ENCODE measurements around the gene CCDC122.

The CCDC122 gene

DNA sequence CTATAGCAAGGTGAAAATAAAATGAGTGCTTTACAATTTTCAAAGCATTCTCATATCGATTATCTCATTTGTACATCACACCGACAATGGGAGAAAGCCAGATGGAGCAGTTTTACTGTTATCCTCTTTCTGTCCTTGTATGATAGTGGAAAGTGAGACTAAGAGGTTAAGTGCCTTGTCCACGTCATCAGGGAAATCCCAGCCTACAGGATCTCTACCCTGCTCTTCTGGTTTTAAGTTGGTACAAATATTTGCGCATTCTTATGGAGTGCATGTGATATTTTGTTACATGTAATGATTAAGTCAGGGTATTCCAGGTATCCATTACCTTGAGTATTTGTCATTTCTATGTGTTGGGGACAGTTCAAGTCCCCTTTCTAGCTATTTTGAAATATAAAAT, 80.3 kb downstream of the CCDC122 start:
- DNase-seq = no peak

DNA sequence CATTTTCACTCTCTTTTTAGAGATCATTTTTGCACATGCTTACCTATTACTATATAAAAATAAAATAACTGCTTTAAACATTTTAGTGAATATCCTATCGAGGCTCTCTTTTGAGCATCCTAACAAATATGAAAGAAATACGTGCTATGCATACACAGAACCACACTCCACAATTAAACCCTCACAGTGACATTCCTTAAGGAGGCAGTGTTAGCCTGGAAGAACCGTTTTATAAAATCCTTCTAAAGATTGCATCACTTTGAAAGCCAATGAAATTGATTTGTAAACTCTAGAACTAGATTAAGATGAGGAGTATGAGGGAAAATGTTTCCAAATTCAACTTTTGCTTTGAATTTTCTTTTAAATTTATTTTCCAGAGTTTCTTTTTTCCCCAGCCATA, 81.7 kb downstream of the CCDC122 start:
- DNase-seq = no peak

DNA sequence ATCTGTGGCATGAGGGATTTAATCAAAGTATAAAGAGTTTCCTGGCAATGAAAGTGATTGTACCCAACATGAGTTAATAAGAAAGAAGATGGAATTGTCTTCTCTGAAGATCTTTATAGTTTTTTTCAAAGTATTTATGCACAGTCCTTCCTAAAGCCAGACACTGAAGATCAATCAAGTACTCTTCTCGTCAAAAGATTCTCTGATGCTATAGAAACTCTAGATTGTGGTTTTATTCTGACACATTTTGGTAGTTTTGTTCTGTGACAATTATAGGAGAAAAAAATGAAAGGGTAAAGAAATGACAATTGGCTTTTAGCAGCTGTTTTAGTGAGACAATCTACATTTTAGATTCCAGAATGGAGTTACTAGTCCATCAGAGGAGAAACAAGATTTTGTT, 82.4 kb downstream of the CCDC122 start:
- DNase-seq = no peak

DNA sequence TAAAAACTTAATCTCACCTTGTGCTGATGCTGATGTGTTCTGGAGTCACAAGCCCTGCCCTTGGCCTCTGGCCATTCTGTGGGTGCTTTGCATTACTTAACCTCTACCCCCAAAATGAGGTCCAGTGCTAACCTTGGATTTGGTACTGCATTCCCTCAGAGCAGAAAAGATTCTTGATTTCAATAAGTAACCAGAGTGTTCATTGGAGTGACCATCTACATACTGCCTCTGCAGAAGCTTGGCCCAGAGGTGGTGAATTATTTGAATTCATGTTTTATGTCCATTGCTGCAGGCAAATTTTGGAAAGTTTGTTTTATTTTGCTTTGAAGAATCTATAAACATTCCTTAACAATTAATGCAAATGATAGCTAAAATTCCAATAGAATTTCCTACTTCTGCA, 85.1 kb downstream of the CCDC122 start:
- DNase-seq = no peak

DNA sequence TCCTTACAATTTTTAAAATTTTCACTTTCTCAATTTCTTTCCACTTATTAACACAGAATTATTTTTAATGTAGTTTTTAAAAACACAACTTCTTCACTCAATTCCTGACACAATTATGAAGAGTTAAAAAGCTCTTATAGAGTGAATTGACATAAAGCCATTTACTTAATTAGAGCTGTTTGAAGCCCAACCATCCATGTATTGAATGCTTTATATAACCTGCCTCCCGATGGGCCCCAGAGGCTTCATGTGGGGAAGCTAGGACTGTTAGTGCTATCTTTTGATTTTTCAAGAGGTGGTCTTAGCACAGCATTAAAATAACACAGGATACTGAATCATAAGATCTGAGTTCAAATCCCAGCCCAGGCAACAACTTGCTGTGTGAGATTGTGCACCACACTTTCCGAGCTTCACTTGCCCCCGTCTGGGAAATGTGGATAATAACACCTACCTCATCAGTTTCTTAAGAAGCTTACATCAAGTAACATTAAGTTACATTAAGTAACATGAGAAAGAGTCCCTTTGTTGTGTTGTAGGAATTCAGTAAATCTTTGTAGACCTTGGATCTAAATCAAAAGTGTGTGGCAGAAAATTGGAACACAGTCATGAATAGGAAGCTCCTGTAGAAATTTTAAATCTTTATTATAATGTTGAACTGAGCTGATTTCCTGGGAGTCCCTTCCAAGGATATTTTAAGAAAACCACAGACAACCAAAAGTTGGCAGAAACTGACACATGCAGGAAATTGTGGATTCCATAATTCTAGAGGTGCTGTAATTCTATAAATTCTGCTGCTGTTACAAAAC, 87.3 kb downstream of the CCDC122 start:
- no peak for DNase-seq

DNA sequence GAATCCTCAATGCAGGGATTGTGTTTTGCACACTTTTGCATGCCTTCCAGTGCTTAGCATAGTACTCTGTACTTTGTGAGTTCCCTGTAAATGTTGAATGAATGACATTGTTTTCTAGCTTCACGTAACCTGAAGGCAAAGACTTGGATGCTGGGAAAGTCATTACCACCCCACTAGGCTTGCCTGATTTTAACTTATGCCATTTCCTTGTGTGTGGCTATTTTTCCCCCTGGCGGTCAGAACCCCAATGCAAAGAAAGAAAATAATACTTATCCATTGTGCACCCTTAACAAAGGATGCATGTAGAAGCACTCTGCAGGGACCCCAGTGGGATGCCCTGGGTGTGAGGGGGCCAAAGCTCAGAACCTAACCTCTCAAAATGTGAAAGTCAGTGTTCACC, 91.5 kb downstream of the CCDC122 start:
- no peak for DNase-seq

DNA sequence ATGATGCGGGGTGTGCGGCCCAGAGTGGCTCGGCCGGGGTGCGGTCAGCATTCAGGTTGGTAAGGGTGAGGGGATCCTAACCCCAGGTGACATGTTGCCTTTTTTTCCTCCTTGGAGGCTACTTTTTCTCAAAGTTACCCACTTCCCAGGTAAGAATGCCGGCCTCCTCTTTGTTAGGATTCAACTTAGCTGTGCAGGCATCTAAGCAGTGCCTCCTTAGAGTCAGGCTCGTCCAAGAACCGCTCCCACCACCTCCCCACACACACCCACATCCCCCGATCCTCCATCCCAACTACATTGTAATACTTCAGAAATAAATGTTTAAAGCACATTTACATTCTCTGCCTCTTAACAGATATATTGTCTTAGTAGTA, 92.0 kb downstream of the CCDC122 start:
- DNase-seq = no peak

DNA sequence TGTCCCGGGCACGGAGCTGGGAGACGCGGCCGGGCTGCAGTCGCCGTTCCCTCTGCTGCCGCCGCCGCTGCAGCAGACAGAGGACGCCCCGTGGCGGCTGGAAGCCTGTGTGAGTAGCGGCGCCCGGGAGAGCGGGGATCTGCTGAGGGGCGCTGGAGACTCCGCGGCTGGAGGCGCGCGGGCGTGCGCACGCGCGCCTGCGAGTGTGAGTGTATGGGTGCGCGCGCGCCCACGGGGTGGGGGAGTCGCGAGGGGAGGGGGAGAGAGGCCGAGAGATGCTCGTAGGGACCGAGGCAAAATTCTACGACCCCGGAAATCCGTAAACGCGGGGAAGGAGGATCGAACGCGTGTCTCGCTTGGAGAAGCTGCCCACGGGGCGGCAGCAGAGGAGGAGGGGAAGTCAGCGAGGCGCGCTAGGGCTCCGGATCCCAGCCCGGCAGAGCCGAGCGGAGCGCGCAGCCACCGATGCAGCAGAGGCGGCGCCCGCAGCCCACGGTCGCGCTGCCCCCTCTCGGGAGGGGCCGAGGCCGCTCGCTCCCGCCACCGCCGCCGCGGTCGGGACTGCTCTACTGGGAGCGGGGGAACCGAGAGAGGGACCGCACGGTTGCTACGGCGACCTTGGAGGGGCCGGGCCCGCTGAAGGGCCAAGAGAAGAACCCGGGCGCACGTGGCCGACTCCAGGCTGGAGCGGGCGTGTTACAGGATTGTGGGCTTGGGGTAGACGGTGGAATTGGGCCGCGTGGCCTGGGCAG, 92.6 kb downstream of the CCDC122 start, which contains the start of gene ENOX1:
Gene ENOX1, minus strand, starts transcription at position 207 of the 752 bp plus-strand sequence.
- DNase-seq = no peak

DNA sequence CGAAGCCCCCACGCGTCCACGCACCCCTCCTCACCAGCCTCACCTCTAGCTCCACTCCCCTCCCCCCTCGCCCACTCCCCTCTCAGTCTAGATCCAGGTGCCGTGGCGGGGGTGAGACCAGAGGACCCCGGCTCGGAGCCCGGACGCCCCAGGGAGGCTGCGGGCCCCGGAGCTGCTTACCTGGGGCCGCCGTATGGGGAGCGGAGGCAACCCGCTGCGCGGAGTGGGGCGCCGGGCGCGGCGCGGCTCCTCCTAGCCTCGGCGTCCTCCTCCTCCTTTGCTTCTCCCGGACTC, 93.1 kb downstream of the CCDC122 start:
- DNase-seq = no peak
